ENCODE data around the gene TSEN15. TPM values are rescaled to one million over a fixed set of nuclear protein-coding genes. Genes with fewer than 3 reads are reported as not detected.

The TSEN15 gene
- total and polyA plus RNA-seq, 9 of the 15 experiments (the other 6 are each of a cell fraction or from before 2014, with no cell fraction given), result 25.6 to 121 (median 91.3) TPM

DNA sequence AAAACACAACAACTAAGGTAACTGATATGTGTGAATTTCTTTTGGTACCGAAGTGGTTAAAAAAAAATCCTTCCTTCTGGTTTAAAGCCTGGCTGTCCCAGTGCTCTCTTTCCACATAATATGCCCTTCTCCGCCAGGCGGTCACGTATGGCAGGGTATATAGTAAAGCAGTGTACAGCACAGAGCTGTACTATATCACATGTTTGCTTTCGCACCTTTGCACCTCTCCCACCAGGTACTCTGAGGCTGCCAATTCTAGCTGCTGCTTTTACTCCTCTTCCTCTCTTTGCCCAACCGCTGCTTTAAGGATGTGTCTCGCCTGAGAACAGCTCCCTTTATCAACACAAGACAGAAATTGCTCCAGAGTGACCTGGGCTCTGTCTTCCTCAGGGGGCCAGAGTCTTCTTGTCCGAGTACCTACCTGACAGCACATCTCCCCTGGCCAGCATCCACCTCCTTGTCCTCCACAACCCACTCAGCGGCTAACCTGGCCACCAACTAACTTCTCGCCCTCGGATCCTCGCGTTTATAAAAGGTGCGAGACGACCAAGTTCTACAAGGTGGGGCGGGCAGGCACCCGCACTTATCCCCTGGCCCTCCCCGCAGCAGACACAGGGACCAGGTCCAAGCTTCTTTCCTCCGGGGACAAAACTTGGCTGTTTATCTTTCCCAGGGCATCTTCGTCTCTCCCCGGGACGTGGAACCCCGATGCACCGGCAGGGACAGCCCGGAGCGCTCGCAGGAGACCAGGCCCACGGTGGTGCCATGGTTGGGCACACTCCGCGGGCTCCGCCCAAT is 15.6 kb upstream of the TSEN15 start (continued):
- TF ChIP-seq, protein P1, sequence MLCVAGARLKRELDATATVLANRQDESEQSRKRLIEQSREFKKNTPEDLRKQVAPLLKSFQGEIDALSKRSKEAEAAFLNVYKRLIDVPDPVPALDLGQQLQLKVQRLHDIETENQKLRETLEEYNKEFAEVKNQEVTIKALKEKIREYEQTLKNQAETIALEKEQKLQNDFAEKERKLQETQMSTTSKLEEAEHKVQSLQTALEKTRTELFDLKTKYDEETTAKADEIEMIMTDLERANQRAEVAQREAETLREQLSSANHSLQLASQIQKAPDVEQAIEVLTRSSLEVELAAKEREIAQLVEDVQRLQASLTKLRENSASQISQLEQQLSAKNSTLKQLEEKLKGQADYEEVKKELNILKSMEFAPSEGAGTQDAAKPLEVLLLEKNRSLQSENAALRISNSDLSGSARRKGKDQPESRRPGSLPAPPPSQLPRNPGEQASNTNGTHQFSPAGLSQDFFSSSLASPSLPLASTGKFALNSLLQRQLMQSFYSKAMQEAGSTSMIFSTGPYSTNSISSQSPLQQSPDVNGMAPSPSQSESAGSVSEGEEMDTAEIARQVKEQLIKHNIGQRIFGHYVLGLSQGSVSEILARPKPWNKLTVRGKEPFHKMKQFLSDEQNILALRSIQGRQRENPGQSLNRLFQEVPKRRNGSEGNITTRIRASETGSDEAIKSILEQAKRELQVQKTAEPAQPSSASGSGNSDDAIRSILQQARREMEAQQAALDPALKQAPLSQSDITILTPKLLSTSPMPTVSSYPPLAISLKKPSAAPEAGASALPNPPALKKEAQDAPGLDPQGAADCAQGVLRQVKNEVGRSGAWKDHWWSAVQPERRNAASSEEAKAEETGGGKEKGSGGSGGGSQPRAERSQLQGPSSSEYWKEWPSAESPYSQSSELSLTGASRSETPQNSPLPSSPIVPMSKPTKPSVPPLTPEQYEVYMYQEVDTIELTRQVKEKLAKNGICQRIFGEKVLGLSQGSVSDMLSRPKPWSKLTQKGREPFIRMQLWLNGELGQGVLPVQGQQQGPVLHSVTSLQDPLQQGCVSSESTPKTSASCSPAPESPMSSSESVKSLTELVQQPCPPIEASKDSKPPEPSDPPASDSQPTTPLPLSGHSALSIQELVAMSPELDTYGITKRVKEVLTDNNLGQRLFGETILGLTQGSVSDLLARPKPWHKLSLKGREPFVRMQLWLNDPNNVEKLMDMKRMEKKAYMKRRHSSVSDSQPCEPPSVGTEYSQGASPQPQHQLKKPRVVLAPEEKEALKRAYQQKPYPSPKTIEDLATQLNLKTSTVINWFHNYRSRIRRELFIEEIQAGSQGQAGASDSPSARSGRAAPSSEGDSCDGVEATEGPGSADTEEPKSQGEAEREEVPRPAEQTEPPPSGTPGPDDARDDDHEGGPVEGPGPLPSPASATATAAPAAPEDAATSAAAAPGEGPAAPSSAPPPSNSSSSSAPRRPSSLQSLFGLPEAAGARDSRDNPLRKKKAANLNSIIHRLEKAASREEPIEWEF (CRISPR knock-in tag; IDR thresholded peaks at IDR 0.05), result no peak
- TF ChIP-seq ZNF143 (CRISPR knock-in tag; IDR thresholded peaks at IDR 0.05) (no peak), SMARCE1 (IDR thresholded peaks at IDR 0.05) (no peak), KLF10 (CRISPR knock-in tag; IDR thresholded peaks at IDR 0.05) (no peak), SIN3A (IDR thresholded peaks at IDR 0.05; ENCODE audit: borderline replicate concordance in 2 of 2, control insufficient read depth in 1 of 2, low read depth in 2 of 2, low read length in 2 of 2) (no peak), EWSR1 (IDR thresholded peaks at IDR 0.05; ENCODE audit: borderline replicate concordance, low read depth, partially characterized antibody) (no peak), DPF2 (IDR thresholded peaks at IDR 0.05) (no peak; the same call in 1 of the 2 replicates), SRSF9 (IDR thresholded peaks at IDR 0.05; ENCODE audit: borderline replicate concordance, low read depth, low read length) (no peak), NFATC3 (IDR thresholded peaks at IDR 0.05) (no peak), POLR3A (IDR thresholded peaks at IDR 0.05; ENCODE audit: borderline replicate concordance, extremely low read depth, insufficient read depth, insufficient read length) (no peak), MECOM (CRISPR knock-in tag; IDR thresholded peaks at IDR 0.05) (no peak), MED1 (CRISPR knock-in tag; IDR thresholded peaks at IDR 0.05; ENCODE audit: borderline replicate concordance) (no peak), HMGN3 (IDR thresholded peaks at IDR 0.05; ENCODE audit: borderline replicate concordance, extremely low read depth, insufficient read length, low read depth, low read length) (no peak), ZNF224 (CRISPR knock-in tag; IDR thresholded peaks at IDR 0.05) (0 out of 2 replicates have a peak, but pooled peaks have one; percentile 49), BRD4 (IDR thresholded peaks at IDR 0.05) (no peak)
- TF ChIP-seq, protein P2, sequence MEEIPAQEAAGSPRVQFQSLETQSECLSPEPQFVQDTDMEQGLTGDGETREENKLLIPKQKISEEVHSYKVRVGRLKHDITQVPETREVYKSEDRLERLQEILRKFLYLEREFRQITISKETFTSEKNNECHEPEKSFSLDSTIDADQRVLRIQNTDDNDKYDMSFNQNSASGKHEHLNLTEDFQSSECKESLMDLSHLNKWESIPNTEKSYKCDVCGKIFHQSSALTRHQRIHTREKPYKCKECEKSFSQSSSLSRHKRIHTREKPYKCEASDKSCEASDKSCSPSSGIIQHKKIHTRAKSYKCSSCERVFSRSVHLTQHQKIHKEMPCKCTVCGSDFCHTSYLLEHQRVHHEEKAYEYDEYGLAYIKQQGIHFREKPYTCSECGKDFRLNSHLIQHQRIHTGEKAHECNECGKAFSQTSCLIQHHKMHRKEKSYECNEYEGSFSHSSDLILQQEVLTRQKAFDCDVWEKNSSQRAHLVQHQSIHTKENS (CRISPR knock-in tag; IDR thresholded peaks at IDR 0.05), result no peak
- TF ChIP-seq, protein P3, sequence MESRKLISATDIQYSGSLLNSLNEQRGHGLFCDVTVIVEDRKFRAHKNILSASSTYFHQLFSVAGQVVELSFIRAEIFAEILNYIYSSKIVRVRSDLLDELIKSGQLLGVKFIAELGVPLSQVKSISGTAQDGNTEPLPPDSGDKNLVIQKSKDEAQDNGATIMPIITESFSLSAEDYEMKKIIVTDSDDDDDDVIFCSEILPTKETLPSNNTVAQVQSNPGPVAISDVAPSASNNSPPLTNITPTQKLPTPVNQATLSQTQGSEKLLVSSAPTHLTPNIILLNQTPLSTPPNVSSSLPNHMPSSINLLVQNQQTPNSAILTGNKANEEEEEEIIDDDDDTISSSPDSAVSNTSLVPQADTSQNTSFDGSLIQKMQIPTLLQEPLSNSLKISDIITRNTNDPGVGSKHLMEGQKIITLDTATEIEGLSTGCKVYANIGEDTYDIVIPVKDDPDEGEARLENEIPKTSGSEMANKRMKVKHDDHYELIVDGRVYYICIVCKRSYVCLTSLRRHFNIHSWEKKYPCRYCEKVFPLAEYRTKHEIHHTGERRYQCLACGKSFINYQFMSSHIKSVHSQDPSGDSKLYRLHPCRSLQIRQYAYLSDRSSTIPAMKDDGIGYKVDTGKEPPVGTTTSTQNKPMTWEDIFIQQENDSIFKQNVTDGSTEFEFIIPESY (CRISPR knock-in tag; IDR thresholded peaks at IDR 0.05), result 0 out of 2 replicates have a peak, but pooled peaks have one; percentile 48

Data from K562 (cell line).